ENCODE data around the gene ZNF253. TPM values are rescaled to one million over a fixed set of nuclear protein-coding genes. Genes with fewer than 3 reads are reported as not detected.

The ZNF253 gene
- total and polyA plus RNA-seq, 9 of the 15 experiments (the other 6 are each of a cell fraction or from before 2014, with no cell fraction given): 4.0 to 14.4 (median 7.5) TPM

DNA sequence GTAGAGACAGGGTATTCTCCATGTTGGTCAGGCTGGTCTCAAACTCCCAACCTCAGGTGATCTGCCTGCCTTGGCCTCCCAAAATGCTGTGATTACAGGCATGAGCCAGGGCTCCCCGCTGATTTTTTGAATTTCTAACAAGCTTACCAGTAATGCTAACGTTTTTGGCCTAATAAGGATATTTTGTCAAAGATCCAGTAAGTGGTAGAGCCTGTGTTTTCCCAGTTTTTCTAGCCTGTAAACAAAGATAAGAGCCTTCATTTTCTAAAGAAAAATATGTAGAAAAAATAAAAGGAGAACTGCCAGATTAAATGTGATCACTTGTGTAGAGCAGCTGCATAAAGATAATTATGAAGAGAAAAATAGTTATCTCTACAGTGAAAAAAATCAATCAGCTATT is 72.8 kb downstream of the ZNF253 start:
- Histone ChIP-seq H3K4me3 (no peak overlapping the region), H3K9ac (ENCODE audit: insufficient read depth in 1 of 2, low read depth in 2 of 2, low read length in 2 of 2) (no peak overlapping the region), H3K9me1 (ENCODE audit: control insufficient read depth, insufficient read depth, low read length) (no peaks in the 10 kb centered on the region), H3K27me3 (ENCODE audit: control insufficient read depth in 2 of 2, insufficient read depth in 2 of 2, low read length in 2 of 2) (no peaks in the 10 kb centered on the region), H3K9me3 (replicated peaks; ENCODE audit: control insufficient read depth, insufficient read depth, low read depth, low read length) (peaks cover 16% of the 10 kb centered on the region), H2AFZ (ENCODE audit: low read depth, low read length) (no peak overlapping the region), H4K20me1 (replicated peaks; ENCODE audit: control insufficient read depth, insufficient read depth, low read length) (no peaks in the 10 kb centered on the region), H3K79me2 (ENCODE audit: control insufficient read depth, insufficient read depth, low read length) (no peaks in the 10 kb centered on the region), H3K36me3 (ENCODE audit: control insufficient read depth, insufficient read depth, low read length) (peaks cover 7% of the 10 kb centered on the region; the same call in 1 of the 3 replicates), H3K27ac (ENCODE audit: extremely low read depth, low read depth, low read length) (no peak overlapping the region), H3K4me2 (ENCODE audit: insufficient read depth, low read length) (no peak overlapping the region), H3K4me1 (replicated peaks in 1 of 2; ENCODE audit: control insufficient read depth in 2 of 2, insufficient read depth in 2 of 2, low read length in 2 of 2) (peaks cover 0 to 1% of the 10 kb centered on the region in 2 experiments; a peak in 2 of 5 replicates)
- WGBS (ENCODE audit: insufficient coverage, low coverage, missing lambda C conversion rate): 5% methylated on average over 2 of the region's 2 CpGs
- DNase-seq (ENCODE audit: extremely low read depth in 1 of 4, low spot score in 3 of 4) (no peak), FAIRE-seq (no peak), ATAC-seq (no peak)
- BruUV-seq (replicated peaks): no TSS peak
- in situ Hi-C loops (cut with MboI) (no loop called here), intact Hi-C loops (cut with micrococcal nuclease) (no loop called here)
- CTCF ChIA-PET (ENCODE audit: low intra/inter-chr PET ratio): no interaction called here
- no peak for TF ChIP-seq HDAC6 (IDR thresholded peaks at IDR 0.05; ENCODE audit: low read depth, low read length)
- POLR2A ChIA-PET: no interaction called here

DNA sequence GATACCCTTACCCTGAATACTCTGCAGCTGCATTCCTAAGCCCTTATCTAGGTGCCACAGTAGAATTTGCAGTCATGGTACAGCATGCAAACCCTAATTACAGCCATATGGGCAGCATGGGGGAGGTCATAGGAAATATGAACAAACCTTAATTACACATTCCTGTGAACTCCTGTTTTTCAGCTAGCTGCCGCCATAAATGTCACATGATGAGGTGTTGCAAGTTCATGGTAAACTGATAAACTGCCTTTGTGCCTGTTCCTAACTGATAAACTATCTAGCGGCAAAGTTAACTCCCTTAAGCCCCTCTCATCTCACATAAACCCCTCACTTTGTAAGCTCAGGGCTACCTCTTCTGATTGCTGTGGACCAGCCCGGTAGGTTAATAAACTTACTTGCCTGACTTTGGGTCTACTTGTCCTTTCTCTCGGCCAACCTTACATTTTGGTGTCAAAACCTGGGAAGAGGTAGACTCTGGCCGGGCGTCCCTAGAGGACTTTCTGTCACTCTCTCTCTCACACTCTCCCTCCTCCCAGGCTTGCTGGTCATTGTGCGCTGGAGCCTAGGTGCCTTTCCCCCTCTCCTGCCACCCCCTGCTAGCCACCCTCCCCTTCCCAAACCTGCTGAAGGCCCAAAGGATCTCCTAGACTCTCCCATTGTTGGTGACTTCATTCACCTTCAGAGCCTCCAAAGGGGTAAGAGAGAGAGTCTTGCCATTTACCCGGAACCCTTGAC is 78.3 kb downstream of the ZNF253 start:
- BruUV-seq (replicated peaks): no TSS peak
- POLR2A ChIA-PET: interaction anchor here (0.6 to 1.2 kb wide), 2 partner anchors 10 to 72 kb away, joined by 3 to 4 read pairs; no protein-coding TSS in a partner anchor
- in situ Hi-C loops (cut with MboI): no loop called here
- H3K36me3 ChIP-seq (ENCODE audit: control insufficient read depth, insufficient read depth, low read length): no peaks in the 10 kb centered on the region
- H3K79me2 ChIP-seq (ENCODE audit: control insufficient read depth, insufficient read depth, low read length): no peaks in the 10 kb centered on the region
- peak overlapping the region; percentile 61 for H3K27ac ChIP-seq (ENCODE audit: extremely low read depth, low read depth, low read length)
- H3K4me1 ChIP-seq (replicated peaks in 1 of 2; ENCODE audit: control insufficient read depth in 2 of 2, insufficient read depth in 2 of 2, low read length in 2 of 2): peaks cover 0 to 10% of the 10 kb centered on the region in 2 experiments; a peak in 3 of 5 replicates
- H3K4me3 ChIP-seq: no peak overlapping the region
- CTCF ChIA-PET (ENCODE audit: low intra/inter-chr PET ratio): no interaction called here
- FAIRE-seq (peak; percentile 26), ATAC-seq (peak; percentile 74), DNase-seq (ENCODE audit: extremely low read depth in 1 of 4, low spot score in 3 of 4) (peak in 3 of 4 experiments; percentile 14 to 50 (median 28))
- no peaks in the 10 kb centered on the region for H3K27me3 ChIP-seq (ENCODE audit: control insufficient read depth in 2 of 2, insufficient read depth in 2 of 2, low read length in 2 of 2)
- intact Hi-C loops (cut with micrococcal nuclease): loop anchor here (10.0 kb wide), 1 partner anchor 79 kb away; the partner anchor contains the start of gene ZNF253
- H3K9ac ChIP-seq (ENCODE audit: insufficient read depth in 1 of 2, low read depth in 2 of 2, low read length in 2 of 2): peak overlapping the region in 1 of 2 experiments; percentile 26; a peak in 1 of 4 replicates
- H4K20me1 ChIP-seq (replicated peaks; ENCODE audit: control insufficient read depth, insufficient read depth, low read length): no peaks in the 10 kb centered on the region
- WGBS (ENCODE audit: insufficient coverage, low coverage, missing lambda C conversion rate): 6% methylated on average over 7 of the region's 8 CpGs
- no peaks in the 10 kb centered on the region for H3K9me1 ChIP-seq (ENCODE audit: control insufficient read depth, insufficient read depth, low read length)
- H2AFZ ChIP-seq (ENCODE audit: low read depth, low read length): peak overlapping the region; percentile 68
- H3K4me2 ChIP-seq (ENCODE audit: insufficient read depth, low read length): peak overlapping the region; percentile 51
- H3K9me3 ChIP-seq (replicated peaks; ENCODE audit: control insufficient read depth, insufficient read depth, low read depth, low read length): peaks cover 1% of the 10 kb centered on the region; the same call in 1 of the 2 replicates
- TF ChIP-seq, protein P1, sequence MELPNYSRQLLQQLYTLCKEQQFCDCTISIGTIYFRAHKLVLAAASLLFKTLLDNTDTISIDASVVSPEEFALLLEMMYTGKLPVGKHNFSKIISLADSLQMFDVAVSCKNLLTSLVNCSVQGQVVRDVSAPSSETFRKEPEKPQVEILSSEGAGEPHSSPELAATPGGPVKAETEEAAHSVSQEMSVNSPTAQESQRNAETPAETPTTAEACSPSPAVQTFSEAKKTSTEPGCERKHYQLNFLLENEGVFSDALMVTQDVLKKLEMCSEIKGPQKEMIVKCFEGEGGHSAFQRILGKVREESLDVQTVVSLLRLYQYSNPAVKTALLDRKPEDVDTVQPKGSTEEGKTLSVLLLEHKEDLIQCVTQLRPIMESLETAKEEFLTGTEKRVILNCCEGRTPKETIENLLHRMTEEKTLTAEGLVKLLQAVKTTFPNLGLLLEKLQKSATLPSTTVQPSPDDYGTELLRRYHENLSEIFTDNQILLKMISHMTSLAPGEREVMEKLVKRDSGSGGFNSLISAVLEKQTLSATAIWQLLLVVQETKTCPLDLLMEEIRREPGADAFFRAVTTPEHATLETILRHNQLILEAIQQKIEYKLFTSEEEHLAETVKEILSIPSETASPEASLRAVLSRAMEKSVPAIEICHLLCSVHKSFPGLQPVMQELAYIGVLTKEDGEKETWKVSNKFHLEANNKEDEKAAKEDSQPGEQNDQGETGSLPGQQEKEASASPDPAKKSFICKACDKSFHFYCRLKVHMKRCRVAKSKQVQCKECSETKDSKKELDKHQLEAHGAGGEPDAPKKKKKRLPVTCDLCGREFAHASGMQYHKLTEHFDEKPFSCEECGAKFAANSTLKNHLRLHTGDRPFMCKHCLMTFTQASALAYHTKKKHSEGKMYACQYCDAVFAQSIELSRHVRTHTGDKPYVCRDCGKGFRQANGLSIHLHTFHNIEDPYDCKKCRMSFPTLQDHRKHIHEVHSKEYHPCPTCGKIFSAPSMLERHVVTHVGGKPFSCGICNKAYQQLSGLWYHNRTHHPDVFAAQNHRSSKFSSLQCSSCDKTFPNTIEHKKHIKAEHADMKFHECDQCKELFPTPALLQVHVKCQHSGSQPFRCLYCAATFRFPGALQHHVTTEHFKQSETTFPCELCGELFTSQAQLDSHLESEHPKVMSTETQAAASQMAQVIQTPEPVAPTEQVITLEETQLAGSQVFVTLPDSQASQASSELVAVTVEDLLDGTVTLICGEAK (IDR thresholded peaks at IDR 0.05): no peak
- TF ChIP-seq, protein P1 (CRISPR knock-in tag; IDR thresholded peaks at IDR 0.05): no peak
- TF ChIP-seq CBX8 (IDR thresholded peaks at IDR 0.05; ENCODE audit: borderline replicate concordance, extremely low read depth, low read depth, low read length, poor library complexity, severe bottlenecking): no peak

Measured in K562 (cell line).